NAMALWA (cell line): ENCODE data around the gene LGR5.
"Not testable (repeated sequence)": the region's sequence is repeated elsewhere in the genome, so short reads cannot be mapped to it uniquely, and the experiment has no call there.

ENCODE experiments used
- DNase-seq: peaks from one replicate; pipeline ENCODE4 v3.0.0-alpha.2; 2015; ENCODE audit warnings: low spot score

The LGR5 gene

DNA sequence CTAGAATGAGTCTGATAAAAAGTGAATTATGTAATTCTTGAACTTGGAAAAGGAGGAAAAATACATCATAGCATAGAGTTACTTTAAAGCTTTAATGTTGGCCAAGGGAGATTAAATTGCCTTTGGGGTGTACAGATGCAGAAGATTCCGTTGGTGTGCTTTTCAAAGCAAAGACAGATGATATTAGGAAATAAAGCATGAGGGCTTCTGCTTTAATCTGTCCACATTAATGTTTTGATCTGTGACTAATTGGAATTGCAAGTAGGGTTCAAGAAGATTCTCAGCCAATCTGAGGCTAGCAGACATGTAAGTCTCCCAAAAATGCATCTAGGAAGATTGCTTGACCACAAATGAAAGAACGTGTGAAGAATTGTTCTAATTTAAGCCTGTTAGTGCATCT lies 35.2 kb downstream of the LGR5 start:
- no peak for DNase-seq

- DNase-seq: no peak
Observed at GRCh38 chr12:71475280-71475679, 35.7 kb downstream of the LGR5 start.

GRCh38 chr12:71476513-71476912 lies 36.9 kb downstream of the LGR5 start:
- no peak for DNase-seq

DNA sequence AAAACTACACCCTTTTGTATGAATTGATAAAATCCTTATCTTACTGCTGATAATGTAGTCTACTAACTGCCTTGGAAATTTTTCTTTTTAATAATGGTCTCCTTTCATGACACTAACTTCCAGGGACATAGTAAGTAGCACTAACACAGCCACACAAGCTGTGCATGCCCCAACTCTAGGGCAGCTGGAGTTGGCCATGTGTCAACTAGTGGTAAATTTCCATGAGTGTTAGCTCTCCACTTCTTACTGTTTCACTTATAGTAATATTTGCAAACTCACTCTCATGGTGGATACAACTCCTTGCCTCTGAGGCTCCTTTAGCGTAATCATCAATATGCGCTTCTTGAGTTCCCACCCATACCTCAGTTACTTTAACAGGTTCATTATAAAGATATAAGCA lies 38.0 kb downstream of the LGR5 start:
- DNase-seq: no peak

DNA sequence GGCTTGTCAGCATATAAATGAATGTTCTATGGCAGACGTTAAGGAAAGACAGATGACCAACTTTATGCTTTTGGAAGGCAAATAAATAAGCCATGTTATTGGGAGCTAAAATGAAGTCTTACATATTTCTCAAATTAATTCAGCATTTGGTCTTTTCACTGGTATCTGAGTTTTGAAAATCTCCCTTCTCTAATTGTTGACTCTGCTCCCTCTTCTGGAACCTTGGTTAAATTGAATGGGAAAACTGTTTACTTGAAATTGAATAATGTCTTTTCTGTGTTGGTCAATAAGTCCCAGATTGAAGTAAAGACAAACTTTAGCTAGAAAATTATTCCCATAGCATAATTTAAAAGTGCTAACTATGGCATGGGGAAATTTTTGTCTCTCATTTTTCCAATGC lies 38.7 kb downstream of the LGR5 start:
- no peak for DNase-seq

- no peak for DNase-seq
Observed at GRCh38 chr12:71484272-71484905, 44.8 kb downstream of the LGR5 start.

- DNase-seq: not testable (repeated sequence)
Observed at GRCh38 chr12:71490844-71491243, 51.2 kb downstream of the LGR5 start.

- DNase-seq: no peak
Observed at GRCh38 chr12:71492604-71493003, 53.0 kb downstream of the LGR5 start.

DNA sequence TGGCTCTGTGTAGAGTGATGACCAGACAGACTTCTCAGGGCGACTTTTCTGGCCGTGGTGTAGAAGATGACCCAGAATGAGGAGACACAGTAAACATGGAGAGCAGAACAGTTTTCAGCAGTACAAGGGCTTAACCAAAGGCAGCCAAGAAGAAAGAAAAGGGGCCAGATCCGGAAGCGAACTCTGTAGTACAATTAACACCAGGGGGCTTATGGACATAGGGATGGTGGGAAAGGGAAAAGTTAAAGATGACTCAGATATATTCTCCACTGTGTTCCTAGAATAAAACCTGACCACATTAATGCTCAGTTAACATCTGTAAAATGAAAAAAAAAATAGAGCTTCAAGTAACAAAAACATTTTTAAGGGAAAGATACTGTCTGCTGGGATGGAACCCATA lies 60.2 kb downstream of the LGR5 start:
- no peak for DNase-seq

DNA sequence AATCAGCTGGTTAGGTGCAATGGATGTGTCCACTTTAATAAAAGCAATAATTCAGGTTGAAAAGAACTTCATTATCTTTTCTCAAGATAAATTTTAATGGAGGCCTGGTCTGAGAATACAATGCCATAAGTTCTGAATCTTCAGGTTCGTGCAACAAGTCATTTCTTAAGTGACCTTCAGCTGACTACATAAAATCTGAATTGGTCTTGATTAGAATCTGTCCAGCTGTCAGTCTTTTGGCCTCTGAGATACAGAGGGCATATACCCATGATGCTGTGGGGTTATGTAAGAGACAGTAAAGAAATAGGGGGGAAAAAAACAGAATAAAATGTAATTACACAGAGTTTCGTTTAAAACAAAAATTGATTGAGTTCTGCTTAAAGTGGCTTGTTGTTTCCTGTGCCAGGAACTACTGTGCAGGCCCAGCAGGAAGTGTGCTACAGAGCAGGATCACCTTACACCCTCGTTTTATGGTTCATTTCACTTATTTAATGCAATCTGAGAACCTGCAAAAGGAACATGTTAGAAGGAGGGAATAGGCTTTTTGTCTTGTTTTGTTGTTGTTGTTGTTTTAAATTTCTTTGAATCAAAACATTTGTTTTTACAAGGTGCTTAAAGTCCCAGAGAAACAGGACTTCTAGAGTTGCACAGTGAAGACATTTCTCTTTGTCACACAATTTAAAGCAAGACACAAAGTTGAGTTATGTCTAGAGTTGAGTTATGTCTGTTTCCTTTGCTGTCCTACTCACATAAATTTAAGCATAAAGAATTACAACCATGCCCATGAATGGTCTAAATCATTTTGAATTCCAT lies 64.2 kb downstream of the LGR5 start:
- no peak for DNase-seq

DNA sequence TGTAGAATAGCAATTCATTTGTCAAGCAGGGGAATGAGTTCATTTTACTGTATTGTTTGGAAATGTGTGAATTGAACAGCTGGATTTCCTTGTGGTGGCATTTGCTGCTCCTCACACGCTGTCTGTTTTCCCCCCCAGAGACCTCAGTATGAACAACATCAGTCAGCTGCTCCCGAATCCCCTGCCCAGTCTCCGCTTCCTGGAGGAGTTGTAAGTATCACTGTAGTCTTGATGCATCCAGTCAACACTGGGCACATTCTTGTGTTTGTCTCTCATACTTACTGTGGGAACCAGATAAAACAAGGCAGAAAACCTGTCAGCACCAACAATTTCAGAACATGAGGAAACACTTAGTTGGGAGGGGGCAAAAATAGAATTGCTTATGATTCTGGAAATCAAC lies 64.9 kb downstream of the LGR5 start:
- no peak for DNase-seq

- no peak for DNase-seq
Observed at GRCh38 chr12:71509705-71510104, 70.1 kb downstream of the LGR5 start.

DNA sequence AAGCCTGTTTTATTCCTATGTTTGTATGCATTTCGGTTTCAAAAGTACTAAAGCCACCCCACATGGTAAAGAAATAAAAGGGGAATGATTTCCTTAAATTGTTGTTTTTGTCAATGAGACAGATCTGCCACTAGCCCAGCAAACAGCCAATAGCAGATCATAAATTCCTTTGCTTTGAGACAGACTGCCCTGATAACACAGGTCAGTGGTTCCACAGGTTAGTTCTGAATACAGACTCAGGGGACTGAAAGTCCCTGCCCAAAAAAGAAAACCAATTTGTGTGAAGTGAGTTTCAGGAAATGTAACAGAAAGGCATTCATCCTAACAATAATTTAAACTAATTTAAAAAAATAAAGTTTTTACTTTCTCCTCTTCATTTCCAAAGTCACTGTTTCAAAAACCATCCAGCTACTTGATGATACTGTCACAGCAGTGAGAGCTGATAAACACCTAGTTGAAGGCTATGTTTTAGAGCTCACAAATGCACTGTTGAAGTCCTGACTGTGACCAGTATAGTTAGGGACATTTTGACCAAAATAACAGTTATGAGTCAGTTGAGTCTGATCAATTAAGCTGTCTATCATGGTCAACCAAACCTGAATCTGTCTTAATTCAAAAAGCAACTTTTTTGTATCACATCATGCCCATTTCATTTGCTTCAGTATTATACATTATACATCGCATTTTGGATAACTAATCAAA lies 77.7 kb downstream of the LGR5 start:
- DNase-seq: no peak

- DNase-seq: no peak
Observed at GRCh38 chr12:71521125-71521524, 81.5 kb downstream of the LGR5 start.

DNA sequence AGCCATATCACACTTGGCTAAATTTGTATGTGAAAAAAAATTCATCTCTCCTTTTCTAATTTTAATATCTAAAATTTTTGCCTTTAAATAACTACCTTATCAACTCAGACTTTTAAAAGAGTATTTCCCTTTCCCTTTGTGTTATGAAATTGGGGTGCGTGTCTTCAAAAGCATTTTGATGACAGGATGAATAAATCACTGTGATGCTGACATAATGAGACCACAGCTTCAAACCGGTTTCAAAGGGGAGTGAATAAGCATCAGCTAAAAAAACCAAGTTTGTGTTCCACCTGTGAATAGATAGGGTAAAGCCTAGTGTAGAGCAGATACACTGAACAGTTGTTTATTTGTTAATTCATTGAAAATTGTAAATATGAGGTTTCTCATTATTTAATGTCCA lies 85.0 kb downstream of the LGR5 start:
- no peak for DNase-seq

- no peak for DNase-seq
Observed at GRCh38 chr12:71533703-71534102, 94.1 kb downstream of the LGR5 start.

GRCh38 chr12:71536279-71536938 lies 96.8 kb downstream of the LGR5 start:
- DNase-seq: peak; percentile 3

- DNase-seq: no peak
Observed at GRCh38 chr12:71536939-71537622, 97.5 kb downstream of the LGR5 start.

- no peak for DNase-seq
Observed at GRCh38 chr12:71538807-71539206, 99.2 kb downstream of the LGR5 start.

- DNase-seq: no peak
Observed at GRCh38 chr12:71541583-71541982, 102.0 kb downstream of the LGR5 start.

DNA sequence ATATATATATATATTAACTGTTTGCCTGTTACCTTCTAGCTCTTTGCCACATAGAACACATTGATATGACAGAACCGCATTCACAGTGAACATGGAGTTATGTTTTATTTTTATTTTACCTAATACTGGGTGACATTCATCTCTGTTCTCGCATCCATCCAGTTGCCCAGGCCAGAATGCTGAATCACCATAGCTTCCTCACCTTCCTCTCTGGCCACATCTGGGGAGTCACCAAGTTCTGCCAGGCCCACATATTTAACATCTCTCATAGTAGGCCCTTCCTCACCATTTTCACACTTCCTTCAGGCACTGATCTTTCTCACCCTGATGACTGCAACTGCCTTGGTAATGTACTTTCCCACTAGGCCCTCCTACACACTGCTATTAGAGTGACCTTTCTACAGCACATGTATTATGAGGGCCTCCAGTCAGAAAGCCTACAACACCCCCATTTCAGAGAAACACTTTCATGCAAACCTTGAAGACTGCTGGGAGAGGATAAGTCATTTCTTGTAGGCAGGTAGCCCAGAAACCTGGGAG lies 106.8 kb downstream of the LGR5 start:
- DNase-seq: no peak

GRCh38 chr12:71548893-71549292 lies 109.3 kb downstream of the LGR5 start:
- DNase-seq: no peak
